SK-N-MC (cell line): ENCODE measurements around the gene RBFA.

ENCODE experiments used
- EZH2 ChIP-seq: fragments of 200-600 bp; sonication (generic); IDR thresholded peaks from one replicate; pipeline ENCODE4 v1.6.1; 2017; ENCODE audit warnings: antibody characterized with exemption
- POLR2AphosphoS5 ChIP-seq: IDR thresholded peaks from 2 replicates; pipeline ENCODE4 v1.6.1; 2012; ENCODE audit warnings: mild to moderate bottlenecking, low read depth, low read length, borderline replicate concordance

GRCh38 chr18:80037869-80038630 is 3.8 kb downstream of the RBFA start:
- TF ChIP-seq POLR2AphosphoS5 (no peak), EZH2 (no peak)
